ENCODE results near the gene DDX46. TPM values are rescaled to one million over a fixed set of nuclear protein-coding genes. Genes with fewer than 3 reads are reported as not detected.

DDX46 gene
- total and polyA plus RNA-seq, 2 of the 8 experiments (the other 6 are each of a cell fraction or from before 2014, with no cell fraction given): 22.6 to 110 TPM

DNA sequence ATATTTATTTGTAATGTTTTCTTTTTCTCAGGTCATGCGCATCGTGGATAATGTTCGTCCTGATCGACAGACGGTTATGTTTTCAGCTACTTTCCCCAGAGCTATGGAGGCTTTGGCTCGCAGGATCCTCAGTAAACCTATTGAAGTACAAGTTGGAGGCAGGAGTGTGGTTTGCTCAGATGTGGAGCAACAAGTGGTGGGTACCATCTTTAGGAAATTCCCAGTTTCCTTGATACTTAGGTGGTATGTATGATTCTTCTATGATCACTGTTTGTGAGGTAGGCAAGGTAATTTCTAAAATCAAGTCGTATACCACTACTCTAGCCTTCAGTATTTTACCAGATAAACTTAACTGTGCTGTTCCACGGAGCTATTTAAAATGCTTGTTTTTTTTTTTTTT lies 36.2 kb downstream of the DDX46 start (continued):
- TF ChIP-seq RBBP5 (IDR thresholded peaks at IDR 0.05; ENCODE audit: borderline replicate concordance, low read depth, low read length): no peak
- no peak for TF ChIP-seq PHF8 (conservative IDR thresholded peaks at IDR 0.05; ENCODE audit: low read depth, low read length)
- TF ChIP-seq, protein P1, sequence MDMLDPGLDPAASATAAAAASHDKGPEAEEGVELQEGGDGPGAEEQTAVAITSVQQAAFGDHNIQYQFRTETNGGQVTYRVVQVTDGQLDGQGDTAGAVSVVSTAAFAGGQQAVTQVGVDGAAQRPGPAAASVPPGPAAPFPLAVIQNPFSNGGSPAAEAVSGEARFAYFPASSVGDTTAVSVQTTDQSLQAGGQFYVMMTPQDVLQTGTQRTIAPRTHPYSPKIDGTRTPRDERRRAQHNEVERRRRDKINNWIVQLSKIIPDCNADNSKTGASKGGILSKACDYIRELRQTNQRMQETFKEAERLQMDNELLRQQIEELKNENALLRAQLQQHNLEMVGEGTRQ (IDR thresholded peaks at IDR 0.05; ENCODE audit: low read length): no peak
- no peak for TF ChIP-seq EP300 (IDR thresholded peaks at IDR 0.05; ENCODE audit: borderline replicate concordance in 1 of 2, low read depth in 2 of 2, low read length in 2 of 2)
